GM10847 (cell line): ENCODE measurements around the gene PTX4.

Source experiments
- POLR2A ChIP-seq: IDR thresholded peaks from 2 replicates; pipeline ENCODE4 v1.6.1; 2011; ENCODE audit not compliant: insufficient read length; ENCODE audit errors: extremely low read depth

The PTX4 gene

GRCh38 chr16:1439058-1439698, 49.6 kb downstream of the PTX4 start:
- no peak for TF ChIP-seq POLR2A

GRCh38 chr16:1438229-1439057, 50.3 kb downstream of the PTX4 start:
- TF ChIP-seq POLR2A, result no peak

DNA sequence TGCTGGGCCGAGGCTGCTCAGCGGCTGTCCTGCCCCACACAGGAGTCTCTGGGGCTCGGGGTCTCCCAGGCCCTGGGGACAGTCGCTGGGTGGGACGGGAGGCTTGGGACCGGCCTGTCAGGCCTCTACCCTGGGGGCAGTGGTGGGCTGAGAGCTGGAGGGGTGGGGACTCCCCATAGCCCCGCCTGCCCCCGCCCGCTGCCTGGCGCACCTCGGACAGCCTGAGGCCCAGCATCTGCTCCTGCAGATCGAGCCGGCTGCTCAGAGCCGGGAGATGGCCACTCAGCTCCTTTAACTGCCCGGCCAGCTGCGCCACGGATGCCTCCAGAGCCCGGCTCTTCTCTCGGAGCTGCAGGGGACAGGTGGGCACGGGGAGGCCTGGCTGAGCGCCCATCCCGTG, 51.1 kb downstream of the PTX4 start:
- no peak for TF ChIP-seq POLR2A

- TF ChIP-seq POLR2A, result no peak
These were observed 51.9 kb downstream of the PTX4 start for GRCh38 chr16:1436731-1437355.

GRCh38 chr16:1435921-1436697, 52.6 kb downstream of the PTX4 start:
- TF ChIP-seq POLR2A, result no peak
